IgD-negative memory B cell (primary cell): ENCODE data around the gene MALRD1. TPM values are rescaled to one million over a fixed set of nuclear protein-coding genes. Genes with fewer than 3 reads are reported as not detected.

Experiments
- H3K27ac Mint-ChIP-seq, 3 donors: one replicate each; pipeline ENCODE4 v1.8.0; 2020 to 2022; ENCODE audit warnings: mild to moderate bottlenecking in 3 of 3, mixed read lengths in 3 of 3, moderate library complexity in 1 of 3
- H3K27me3 Mint-ChIP-seq: one replicate; pipeline ENCODE4 v1.8.0; 2021; ENCODE audit warnings: mixed read lengths
- H3K36me3 Mint-ChIP-seq: one replicate; pipeline ENCODE4 v1.8.0; 2020; ENCODE audit warnings: mild to moderate bottlenecking, mixed read lengths
- H3K4me1 Mint-ChIP-seq, 3 donors: one replicate each; pipeline ENCODE4 v1.8.0; 2020 to 2022; ENCODE audit warnings: mixed read lengths in 3 of 3, mild to moderate bottlenecking in 1 of 3
- H3K4me3 Mint-ChIP-seq, 4 donors: one replicate each; pipeline ENCODE4 v1.8.0; 2020 to 2022; ENCODE audit warnings: mild to moderate bottlenecking in 4 of 4, mixed read lengths in 4 of 4, moderate library complexity in 3 of 4
- H3K9me3 Mint-ChIP-seq, 3 donors: one replicate each; pipeline ENCODE4 v1.8.0; 2020 to 2021; ENCODE audit warnings: mixed read lengths in 3 of 3, mild to moderate bottlenecking in 1 of 3
- polyA plus RNA-seq: library from polyadenylated mRNA; unstranded; fragments of 300-500 nt; fragmentation: Illumina TruSeq; gene quantifications from one replicate; pipeline ENCODE4 v1.2.3, GENCODE V29; 2021

The MALRD1 gene
- polyA plus RNA-seq, 1 donor from 2014 or later: not detected

DNA sequence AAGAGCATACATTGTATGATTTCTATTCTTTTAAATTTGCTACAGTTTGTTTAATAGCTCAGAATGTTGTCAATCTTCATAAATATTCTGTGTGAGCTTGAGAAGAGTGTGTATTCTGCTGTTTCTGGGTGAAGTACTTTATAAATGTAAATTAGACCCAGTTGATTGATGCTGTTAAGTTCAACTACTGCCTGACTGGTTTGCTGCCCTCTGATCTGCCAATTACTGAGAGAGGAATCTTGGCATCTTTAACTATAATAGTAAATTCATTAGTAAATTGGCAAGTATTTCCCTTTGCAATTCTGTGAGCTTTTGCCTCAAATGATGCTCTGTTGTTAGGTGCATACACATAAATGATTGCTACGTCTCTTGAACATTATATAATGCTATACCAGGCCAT is 512.6 kb downstream of the MALRD1 start:
- Mint-ChIP-seq H3K9me3 (peaks cover 0 to 6% (median 1%) of the 10 kb centered on the region in 3 donors), H3K4me1 (no peaks in the 10 kb centered on the region), H3K27ac (no peak overlapping the region)

DNA sequence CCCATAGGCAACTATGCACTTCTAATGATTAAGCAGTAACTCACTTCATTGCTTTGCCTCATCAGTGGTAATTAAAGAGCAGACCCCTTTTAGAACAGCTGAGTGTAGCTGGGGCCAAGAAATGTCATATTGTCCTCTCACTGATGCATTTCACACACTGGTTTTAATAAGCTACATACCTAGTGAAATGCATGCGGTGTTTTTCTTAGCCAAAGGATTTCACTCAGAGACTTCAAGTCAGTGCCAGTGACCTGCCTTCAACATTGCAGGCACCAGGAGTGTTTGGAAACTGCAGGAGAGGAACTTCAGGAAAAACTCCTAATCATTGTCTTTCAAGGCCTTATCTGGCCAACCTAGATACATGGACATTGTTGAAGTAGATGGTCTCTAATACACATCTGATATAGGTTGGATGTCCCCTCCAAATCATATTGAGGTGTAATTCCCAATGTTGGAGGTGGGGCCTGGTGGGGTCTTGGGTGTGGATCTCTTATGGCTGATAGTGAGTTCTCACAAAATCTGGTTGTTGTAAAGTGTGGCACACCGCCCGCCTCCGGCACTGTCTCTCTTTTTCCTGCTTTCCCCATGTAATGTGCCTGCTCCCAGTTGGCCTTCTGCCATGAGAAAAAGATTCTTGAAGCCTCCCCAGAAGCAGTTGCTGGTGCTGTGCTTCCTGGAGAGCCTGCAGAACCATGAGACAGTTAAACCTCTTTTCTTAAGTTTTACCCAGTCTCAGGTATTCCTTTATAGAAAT is 515.0 kb downstream of the MALRD1 start:
- Mint-ChIP-seq H3K4me1 (no peaks in the 10 kb centered on the region), H3K36me3 (peaks cover 1% of the 10 kb centered on the region), H3K27ac (no peak overlapping the region), H3K4me3 (no peak overlapping the region), H3K9me3 (peaks cover 0 to 5% (median 1%) of the 10 kb centered on the region in 3 donors), H3K27me3 (no peaks in the 10 kb centered on the region)

More for the DNA sequence above, 512.6 kb downstream of the MALRD1 start:
- H3K4me3 Mint-ChIP-seq: no peak overlapping the region
- no peaks in the 10 kb centered on the region for H3K27me3 Mint-ChIP-seq
- peaks cover 1% of the 10 kb centered on the region for H3K36me3 Mint-ChIP-seq

- Mint-ChIP-seq H3K9me3 (peaks cover 2 to 8% (median 5%) of the 10 kb centered on the region in 3 donors), H3K27ac (no peak overlapping the region), H3K36me3 (no peaks in the 10 kb centered on the region), H3K27me3 (no peaks in the 10 kb centered on the region), H3K4me1 (no peaks in the 10 kb centered on the region), H3K4me3 (no peak overlapping the region)
Measured at GRCh38 chr10:19570120-19570519, 521.5 kb downstream of the MALRD1 start.

- peaks cover 4 to 8% (median 5%) of the 10 kb centered on the region in 3 donors for H3K9me3 Mint-ChIP-seq
- H3K27ac Mint-ChIP-seq: no peak overlapping the region
- H3K27me3 Mint-ChIP-seq: no peaks in the 10 kb centered on the region
- no peak overlapping the region for H3K4me3 Mint-ChIP-seq
- no peaks in the 10 kb centered on the region for H3K4me1 Mint-ChIP-seq
- no peaks in the 10 kb centered on the region for H3K36me3 Mint-ChIP-seq
Measured at GRCh38 chr10:19570991-19571390, 522.4 kb downstream of the MALRD1 start.

DNA sequence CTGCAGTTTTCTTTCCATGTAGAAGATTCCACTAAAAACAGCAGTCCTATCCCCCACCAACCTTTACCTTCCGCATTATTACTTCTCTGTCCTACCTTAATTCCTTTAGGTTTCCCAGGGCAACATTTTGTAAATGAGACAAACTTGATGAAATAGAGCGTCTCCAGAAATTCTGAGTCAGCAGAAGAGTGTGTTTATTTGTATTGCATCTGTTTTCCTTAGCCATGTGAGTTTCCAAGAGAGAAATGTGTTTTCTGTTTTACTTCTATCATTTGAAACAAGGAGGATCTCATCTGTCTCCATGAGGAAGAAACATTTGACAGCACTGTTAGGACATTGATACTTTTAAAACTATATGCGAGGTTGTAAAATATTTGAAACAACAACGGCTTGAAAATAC is 523.5 kb downstream of the MALRD1 start:
- H3K9me3 Mint-ChIP-seq: peaks cover 4 to 8% (median 7%) of the 10 kb centered on the region in 3 donors
- no peak overlapping the region for H3K27ac Mint-ChIP-seq
- no peaks in the 10 kb centered on the region for H3K27me3 Mint-ChIP-seq
- H3K4me3 Mint-ChIP-seq: no peak overlapping the region
- no peaks in the 10 kb centered on the region for H3K4me1 Mint-ChIP-seq
- H3K36me3 Mint-ChIP-seq: no peaks in the 10 kb centered on the region

GRCh38 chr10:19576576-19576975 is 528.0 kb downstream of the MALRD1 start:
- no peaks in the 10 kb centered on the region for H3K36me3 Mint-ChIP-seq
- H3K27ac Mint-ChIP-seq: no peak overlapping the region
- peaks cover 4 to 13% (median 11%) of the 10 kb centered on the region in 3 donors for H3K9me3 Mint-ChIP-seq
- no peaks in the 10 kb centered on the region for H3K27me3 Mint-ChIP-seq
- H3K4me3 Mint-ChIP-seq: no peak overlapping the region
- no peaks in the 10 kb centered on the region for H3K4me1 Mint-ChIP-seq

DNA sequence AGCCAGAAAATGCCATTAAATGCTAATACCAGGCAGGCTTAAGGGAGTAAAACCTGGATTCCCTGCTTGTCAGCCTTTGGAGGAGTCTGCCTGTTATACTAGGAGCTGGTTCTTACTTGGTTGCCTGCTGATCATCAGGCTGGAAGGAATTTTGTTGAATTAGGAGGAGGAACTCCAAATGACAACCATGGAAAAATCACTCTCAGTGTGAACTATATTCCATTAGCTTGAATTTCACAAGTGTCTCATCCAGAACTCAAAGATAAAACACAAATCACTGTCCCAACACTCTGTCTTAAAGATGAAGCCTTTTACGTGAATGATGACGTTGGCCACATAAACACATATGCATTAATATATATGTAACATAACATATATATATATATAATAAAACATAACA is 528.8 kb downstream of the MALRD1 start:
- Mint-ChIP-seq H3K27me3 (no peaks in the 10 kb centered on the region), H3K36me3 (no peaks in the 10 kb centered on the region), H3K27ac (no peak overlapping the region), H3K4me3 (no peak overlapping the region), H3K4me1 (no peaks in the 10 kb centered on the region), H3K9me3 (peaks cover 4 to 13% (median 11%) of the 10 kb centered on the region in 3 donors)

GRCh38 chr10:19577807-19578206 is 529.2 kb downstream of the MALRD1 start:
- no peaks in the 10 kb centered on the region for H3K4me1 Mint-ChIP-seq
- no peaks in the 10 kb centered on the region for H3K36me3 Mint-ChIP-seq
- no peak overlapping the region for H3K27ac Mint-ChIP-seq
- H3K27me3 Mint-ChIP-seq: no peaks in the 10 kb centered on the region
- no peak overlapping the region for H3K4me3 Mint-ChIP-seq
- peaks cover 4 to 13% (median 11%) of the 10 kb centered on the region in 3 donors for H3K9me3 Mint-ChIP-seq

GRCh38 chr10:19578571-19578970 is 530.0 kb downstream of the MALRD1 start:
- Mint-ChIP-seq H3K4me3 (no peak overlapping the region), H3K4me1 (no peaks in the 10 kb centered on the region), H3K36me3 (no peaks in the 10 kb centered on the region), H3K27me3 (no peaks in the 10 kb centered on the region), H3K27ac (no peak overlapping the region), H3K9me3 (peaks cover 4 to 13% (median 11%) of the 10 kb centered on the region in 3 donors)

GRCh38 chr10:19579761-19580545 is 531.4 kb downstream of the MALRD1 start:
- H3K27me3 Mint-ChIP-seq: no peaks in the 10 kb centered on the region
- no peak overlapping the region for H3K27ac Mint-ChIP-seq
- H3K36me3 Mint-ChIP-seq: no peaks in the 10 kb centered on the region
- no peak overlapping the region for H3K4me3 Mint-ChIP-seq
- H3K9me3 Mint-ChIP-seq: peaks cover 2 to 6% (median 6%) of the 10 kb centered on the region in 3 donors
- H3K4me1 Mint-ChIP-seq: no peaks in the 10 kb centered on the region

DNA sequence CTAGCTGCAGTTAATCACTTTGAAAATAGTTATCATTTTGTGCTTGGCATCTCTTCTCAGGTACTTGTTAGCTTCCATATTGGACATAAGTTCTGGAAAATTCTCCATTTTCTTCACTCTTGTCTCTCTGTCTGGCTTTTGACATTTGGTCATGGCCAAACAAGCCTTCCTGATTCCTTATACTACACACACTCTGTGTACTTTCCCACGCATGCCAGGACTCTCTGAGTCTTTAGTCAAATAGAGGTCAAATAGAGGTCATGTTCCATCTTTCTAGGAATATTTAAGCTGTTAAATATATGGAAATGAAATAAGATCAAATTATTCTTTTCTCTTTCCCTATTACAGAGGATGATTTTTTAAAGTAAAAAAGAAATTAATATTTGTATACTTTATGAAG is 532.1 kb downstream of the MALRD1 start:
- Mint-ChIP-seq H3K27me3 (no peaks in the 10 kb centered on the region), H3K36me3 (no peaks in the 10 kb centered on the region), H3K9me3 (peaks cover 0 to 6% (median 6%) of the 10 kb centered on the region in 3 donors), H3K4me3 (no peak overlapping the region), H3K27ac (no peak overlapping the region), H3K4me1 (no peaks in the 10 kb centered on the region)

- Mint-ChIP-seq H3K4me3 (no peak overlapping the region), H3K9me3 (peaks cover 0 to 9% (median 0%) of the 10 kb centered on the region in 3 donors), H3K4me1 (no peaks in the 10 kb centered on the region), H3K27me3 (no peaks in the 10 kb centered on the region), H3K36me3 (no peaks in the 10 kb centered on the region), H3K27ac (no peak overlapping the region)
Measured at GRCh38 chr10:19588608-19589007, 540.0 kb downstream of the MALRD1 start.

DNA sequence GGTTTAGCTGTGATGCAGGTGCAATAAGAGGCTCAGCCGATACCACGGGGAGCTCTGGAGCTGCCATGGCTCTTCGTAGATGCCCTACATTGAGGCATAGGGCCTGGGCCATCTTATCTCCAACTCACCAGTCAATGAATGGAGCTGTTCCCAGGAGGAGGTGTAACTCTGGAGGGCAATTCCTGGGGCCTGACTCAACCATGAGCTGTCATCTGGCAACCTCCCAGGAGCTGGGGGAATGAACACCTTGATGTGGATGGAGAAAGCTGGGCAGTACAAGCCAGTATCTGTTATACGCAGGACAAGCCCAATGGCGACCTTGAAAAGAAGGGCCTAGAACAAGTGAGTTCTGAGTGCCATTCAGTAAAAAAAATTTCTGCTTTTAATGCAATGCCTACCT is 543.7 kb downstream of the MALRD1 start:
- Mint-ChIP-seq H3K9me3 (peaks cover 0 to 9% (median 0%) of the 10 kb centered on the region in 3 donors), H3K4me3 (no peak overlapping the region), H3K4me1 (no peaks in the 10 kb centered on the region), H3K27ac (no peak overlapping the region), H3K36me3 (no peaks in the 10 kb centered on the region), H3K27me3 (no peaks in the 10 kb centered on the region)

GRCh38 chr10:19595212-19595845 is 546.7 kb downstream of the MALRD1 start:
- no peaks in the 10 kb centered on the region for H3K4me1 Mint-ChIP-seq
- H3K36me3 Mint-ChIP-seq: no peaks in the 10 kb centered on the region
- H3K27me3 Mint-ChIP-seq: no peaks in the 10 kb centered on the region
- no peak overlapping the region for H3K27ac Mint-ChIP-seq
- H3K4me3 Mint-ChIP-seq: no peak overlapping the region
- peaks cover 0 to 19% (median 7%) of the 10 kb centered on the region in 3 donors for H3K9me3 Mint-ChIP-seq

GRCh38 chr10:19605806-19606205 is 557.2 kb downstream of the MALRD1 start:
- no peak overlapping the region for H3K27ac Mint-ChIP-seq
- no peaks in the 10 kb centered on the region for H3K4me1 Mint-ChIP-seq
- H3K27me3 Mint-ChIP-seq: no peaks in the 10 kb centered on the region
- H3K4me3 Mint-ChIP-seq: no peak overlapping the region
- H3K36me3 Mint-ChIP-seq: no peaks in the 10 kb centered on the region
- peaks cover 0 to 7% (median 3%) of the 10 kb centered on the region in 3 donors for H3K9me3 Mint-ChIP-seq
